PC-3 (cell line): ENCODE measurements around the gene NFYC. TPM values are rescaled to one million over a fixed set of nuclear protein-coding genes. Genes with fewer than 3 reads are reported as not detected.
A peak's percentile ranks its signal among the peaks of the same experiment; 100 is the strongest.

Experiments used
- ATAC-seq: fragments of 200-7000 bp; cut with Tn5 transposase; 2 replicates; pipeline ENCODE4 v1.9.1; 2020; ENCODE audit warnings: mild to moderate bottlenecking, moderate library complexity
- BruUV-seq: library from RNA; stranded (reverse); fragments of 400-500 nt; replicated peaks from 2 replicates; lab custom pipeline; 2021; lab: Mats Ljungman, UMichigan
- CTCF ChIA-PET: fragments of 300-600 bp; sonication (Branson Sonifier 250); formaldehyde crosslinking; loops from one replicate; lab custom pipeline; 2022; ENCODE audit warnings: antibody characterized with exemption; lab: Charles Lee
- POLR2A ChIA-PET: fragments of 300-600 bp; sonication (Branson Sonifier 250); formaldehyde crosslinking; loops from one replicate; lab custom pipeline; 2022; ENCODE audit warnings: antibody characterized with exemption; ENCODE audit not compliant: unreplicated experiment; lab: Charles Lee
- DNase-seq: peaks from one replicate; pipeline ENCODE4 v3.0.0-alpha.2; 2015
- H2AFZ ChIP-seq: fragments of 300-600 bp; sonication (generic); 2 replicates; pipeline ENCODE4 v1.6.0; 2016; ENCODE audit warnings: antibody characterized with exemption, low read length
- H3F3A ChIP-seq: fragments of 300-600 bp; sonication (generic); one replicate; pipeline ENCODE4 v1.6.0; 2017; ENCODE audit warnings: antibody characterized with exemption, low read length, control low read depth, mild to moderate bottlenecking; ENCODE audit not compliant: unreplicated experiment
- H3K27ac ChIP-seq: fragments of 300-600 bp; sonication (generic); 2 replicates; pipeline ENCODE4 v1.5.1; 2016; ENCODE audit warnings: mild to moderate bottlenecking, low read length
- H3K27me3 ChIP-seq: fragments of 300-600 bp; sonication (generic); 2 replicates; pipeline ENCODE4 v1.6.1; 2016; ENCODE audit warnings: low read length, mixed read lengths
- H3K36me3 ChIP-seq: fragments of 300-600 bp; sonication (generic); 2 replicates; pipeline ENCODE4 v1.6.1; 2016; ENCODE audit warnings: low read depth, mixed run types, low read length, mixed read lengths
- H3K4me1 ChIP-seq: fragments of 300-600 bp; sonication (generic); 2 replicates; pipeline ENCODE4 v1.5.1; 2016; ENCODE audit warnings: low read length; ENCODE audit not compliant: insufficient read depth
- H3K4me2 ChIP-seq: fragments of 300-600 bp; sonication (generic); 2 replicates; pipeline ENCODE4 v1.6.0; 2016; ENCODE audit warnings: low read length
- H3K4me3 ChIP-seq: fragments of 300-600 bp; sonication (generic); 2 replicates; pipeline ENCODE4 v1.5.1; 2016; ENCODE audit warnings: mild to moderate bottlenecking, low read length, mixed read lengths
- H3K79me2 ChIP-seq: fragments of 300-600 bp; sonication (generic); 2 replicates; pipeline ENCODE4 v1.6.1; 2017; ENCODE audit warnings: low read length, mixed read lengths
- H3K9ac ChIP-seq: fragments of 300-600 bp; sonication (generic); 2 replicates; pipeline ENCODE4 v1.6.0; 2016; ENCODE audit warnings: mild to moderate bottlenecking, low read length
- H3K9me2 ChIP-seq: fragments of 300-600 bp; sonication (generic); replicated peaks from 2 replicates; pipeline ENCODE4 v1.6.1; 2016; ENCODE audit warnings: mixed run types, low read length, mixed read lengths
- H3K9me3 ChIP-seq: fragments of 300-600 bp; sonication (generic); 2 replicates; pipeline ENCODE4 v1.6.1; 2016; ENCODE audit warnings: low read length, mixed read lengths
- H4K20me1 ChIP-seq: fragments of 300-600 bp; sonication (generic); 2 replicates; pipeline ENCODE4 v1.6.1; 2016; ENCODE audit warnings: low read length, mixed read lengths
- EZH2 ChIP-seq: fragments of 300-600 bp; sonication (generic); IDR thresholded peaks from one replicate; pipeline ENCODE4 v1.6.1; 2017; ENCODE audit warnings: antibody characterized with exemption, mild to moderate bottlenecking, low read length; ENCODE audit not compliant: unreplicated experiment
- EZH2phosphoT487 ChIP-seq: fragments of 300-600 bp; sonication (generic); IDR thresholded peaks from 2 replicates; pipeline ENCODE4 v1.6.1; 2018; ENCODE audit warnings: mild to moderate bottlenecking, antibody characterized with exemption, low read length, borderline replicate concordance
- intact Hi-C: fragments of 100-400 bp; cut with micrococcal nuclease; formaldehyde crosslinking; loops from 2 replicates; pipeline ENCODE4 v1.9.0; 2023
- total RNA-seq: library from RNA; depleted of rRNA; stranded (reverse); fragments of >200 nt; gene quantifications from 2 replicates; pipeline ENCODE4 v1.2.3, GENCODE V29; 2014
- TF ChIP-seq, protein P1 (sequence below): fragments of 300-600 bp; sonication (generic); conservative IDR thresholded peaks from 2 replicates; pipeline ENCODE4 v1.5.1; 2017; ENCODE audit warnings: antibody characterized with exemption, low read depth, mild to moderate bottlenecking, low read length

The NFYC gene
- total RNA-seq, 1 experiment from 2014 or later: 52.6 TPM

DNA sequence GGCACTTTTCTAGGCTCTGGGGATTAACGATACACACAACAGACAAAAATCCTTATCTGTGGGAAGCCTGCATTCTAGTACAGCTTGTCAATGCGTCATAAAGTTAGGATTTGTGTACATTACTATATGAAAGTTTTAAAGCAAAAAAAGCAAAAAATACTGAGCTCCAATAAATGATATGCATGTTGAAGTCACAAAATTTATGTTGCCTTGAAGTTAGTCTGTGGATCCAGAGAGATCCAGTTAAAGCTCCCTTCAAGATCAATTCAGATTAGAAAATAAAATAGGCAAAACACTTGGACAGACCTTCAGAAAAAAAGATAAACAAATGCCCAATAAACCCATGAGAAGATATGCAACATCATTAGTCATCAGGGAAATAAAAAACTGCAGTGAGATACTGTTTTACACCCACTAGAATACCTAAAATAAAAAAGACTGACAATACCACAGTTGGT lies 59.0 kb downstream of the NFYC start:
- Histone ChIP-seq H3K9me2 (no peaks in the 10 kb centered on the region), H3K27me3 (no peaks in the 10 kb centered on the region), H3K36me3 (peaks cover 50% of the 10 kb centered on the region), H2AFZ (no peak overlapping the region), H3K4me1 (peaks cover 32% of the 10 kb centered on the region), H3F3A (no peaks in the 10 kb centered on the region), H4K20me1 (0 out of 2 replicates have a peak, but pooled peaks cover 8% of the 10 kb centered on the region), H3K9ac (no peak overlapping the region), H3K9me3 (no peaks in the 10 kb centered on the region), H3K27ac (peak overlapping the region; percentile 33), H3K4me2 (peak overlapping the region; percentile 11; the same call in 1 of the 2 replicates), H3K79me2 (no peaks in the 10 kb centered on the region), H3K4me3 (no peak overlapping the region)
- DNase-seq (peak; percentile 52), ATAC-seq (peak; percentile 70)
- intact Hi-C loops: loop anchor here (5.0 kb wide), 2 partner anchors 38 to 58 kb away; partner anchors contain the start of gene NFYC
- ChIA-PET POLR2A (no interaction called here), CTCF (interaction anchor here (0.5 to 0.8 kb wide), 2 partner anchors 81 to 99 kb away, joined by 3 to 4 read pairs; no protein-coding TSS in a partner anchor)
- TF ChIP-seq EZH2phosphoT487 (no peak), EZH2 (no peak)
- TF ChIP-seq, protein P1, sequence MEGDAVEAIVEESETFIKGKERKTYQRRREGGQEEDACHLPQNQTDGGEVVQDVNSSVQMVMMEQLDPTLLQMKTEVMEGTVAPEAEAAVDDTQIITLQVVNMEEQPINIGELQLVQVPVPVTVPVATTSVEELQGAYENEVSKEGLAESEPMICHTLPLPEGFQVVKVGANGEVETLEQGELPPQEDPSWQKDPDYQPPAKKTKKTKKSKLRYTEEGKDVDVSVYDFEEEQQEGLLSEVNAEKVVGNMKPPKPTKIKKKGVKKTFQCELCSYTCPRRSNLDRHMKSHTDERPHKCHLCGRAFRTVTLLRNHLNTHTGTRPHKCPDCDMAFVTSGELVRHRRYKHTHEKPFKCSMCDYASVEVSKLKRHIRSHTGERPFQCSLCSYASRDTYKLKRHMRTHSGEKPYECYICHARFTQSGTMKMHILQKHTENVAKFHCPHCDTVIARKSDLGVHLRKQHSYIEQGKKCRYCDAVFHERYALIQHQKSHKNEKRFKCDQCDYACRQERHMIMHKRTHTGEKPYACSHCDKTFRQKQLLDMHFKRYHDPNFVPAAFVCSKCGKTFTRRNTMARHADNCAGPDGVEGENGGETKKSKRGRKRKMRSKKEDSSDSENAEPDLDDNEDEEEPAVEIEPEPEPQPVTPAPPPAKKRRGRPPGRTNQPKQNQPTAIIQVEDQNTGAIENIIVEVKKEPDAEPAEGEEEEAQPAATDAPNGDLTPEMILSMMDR: no peak
- no TSS peak for BruUV-seq

DNA sequence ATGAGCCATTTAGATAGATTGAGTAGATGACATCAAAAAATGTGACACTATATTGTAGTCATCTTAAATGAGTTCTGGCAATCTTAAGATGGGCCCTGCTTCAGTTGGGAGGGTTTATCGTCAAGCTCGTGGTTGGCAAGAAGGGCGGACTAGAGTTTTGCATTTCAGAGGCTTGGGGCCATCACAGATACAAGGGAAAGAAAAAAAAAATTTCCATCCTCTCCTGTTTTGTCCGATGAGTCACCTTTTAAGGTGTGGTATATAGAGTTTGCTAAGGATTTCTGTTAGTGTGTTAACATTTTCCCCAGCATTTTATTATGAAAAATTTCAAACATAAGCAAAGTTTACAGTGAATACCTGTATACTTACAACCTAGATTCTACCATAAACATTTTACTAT lies 60.3 kb downstream of the NFYC start:
- peak; percentile 57 for DNase-seq
- CTCF ChIA-PET: no interaction called here

More for the DNA sequence above, 60.3 kb downstream of the NFYC start:
- no peaks in the 10 kb centered on the region for H3K79me2 ChIP-seq
- no TSS peak for BruUV-seq
- H3K36me3 ChIP-seq: peaks cover 56% of the 10 kb centered on the region
- no peaks in the 10 kb centered on the region for H3F3A ChIP-seq
- peak overlapping the region; percentile 43 for H3K4me2 ChIP-seq
- peaks cover 32% of the 10 kb centered on the region for H3K4me1 ChIP-seq
- intact Hi-C loops: loop anchor here (5.0 kb wide), 2 partner anchors 40 to 60 kb away; partner anchors contain the start of gene NFYC
- peak overlapping the region; percentile 15 for H3K27ac ChIP-seq
- no peak overlapping the region for H3K4me3 ChIP-seq
- no peaks in the 10 kb centered on the region for H3K9me3 ChIP-seq
- no peaks in the 10 kb centered on the region for H3K27me3 ChIP-seq
- peak; percentile 78 for ATAC-seq
- no peak for TF ChIP-seq EZH2
- TF ChIP-seq, protein P1: no peak
- H3K9ac ChIP-seq: no peak overlapping the region
- no peak overlapping the region for H2AFZ ChIP-seq
- H3K9me2 ChIP-seq: no peaks in the 10 kb centered on the region
- 0 out of 2 replicates have a peak, but pooled peaks cover 8% of the 10 kb centered on the region for H4K20me1 ChIP-seq
- POLR2A ChIA-PET: no interaction called here
